Progenitor cell of endocrine pancreas (in vitro differentiated cells): Measurements from ENCODE around the gene TMEM179. TPM values are rescaled to one million over a fixed set of nuclear protein-coding genes. Genes with fewer than 3 reads are reported as not detected.

ENCODE experiments used
- DNase-seq: peaks from one replicate; pipeline ENCODE4 v3.0.0; 2021; ENCODE audit warnings: low spot score; ENCODE audit not compliant: unreplicated experiment
- H3K27ac Mint-ChIP-seq: 2 replicates; pipeline ENCODE4 v1.8.0; 2021; ENCODE audit warnings: mild to moderate bottlenecking, moderate library complexity, mixed read lengths
- H3K27me3 Mint-ChIP-seq: 2 replicates; pipeline ENCODE4 v1.8.0; 2021; ENCODE audit warnings: mixed read lengths
- H3K36me3 Mint-ChIP-seq: 2 replicates; pipeline ENCODE4 v1.8.0; 2022; ENCODE audit warnings: mixed read lengths; ENCODE audit not compliant: insufficient read depth
- H3K4me1 Mint-ChIP-seq: 2 replicates; pipeline ENCODE4 v1.8.0; 2021; ENCODE audit warnings: low read depth, mixed read lengths
- H3K4me3 Mint-ChIP-seq: 2 replicates; pipeline ENCODE4 v1.8.0; 2021; ENCODE audit warnings: low read depth, mild to moderate bottlenecking, moderate library complexity, mixed read lengths
- H3K9me3 Mint-ChIP-seq: 2 replicates; pipeline ENCODE4 v1.8.0; 2021; ENCODE audit warnings: low read depth, mixed read lengths
- CTCF ChIP-seq: fragments of 200-600 bp; sonication (generic); IDR thresholded peaks from one replicate; pipeline ENCODE4 v1.5.0; 2021; ENCODE audit warnings: antibody characterized with exemption, mild to moderate bottlenecking; ENCODE audit not compliant: unreplicated experiment
- total RNA-seq: library from RNA; stranded (reverse); gene quantifications from 2 replicates; pipeline ENCODE4 v1.2.1, GENCODE V29; 2021

The TMEM179 gene
- total RNA-seq, 1 donor from 2014 or later: 9.2 TPM

- Mint-ChIP-seq H3K9me3 (peaks cover 10% of the 10 kb centered on the region), H3K4me3 (no peak overlapping the region), H3K27me3 (peaks cover 29% of the 10 kb centered on the region), H3K4me1 (peaks cover 1% of the 10 kb centered on the region), H3K27ac (no peak overlapping the region), H3K36me3 (peaks cover 4% of the 10 kb centered on the region)
- DNase-seq: no peak
- no peak for TF ChIP-seq CTCF
These were observed 39.6 kb upstream of the TMEM179 start for GRCh38 chr14:104644091-104644635.

GRCh38 chr14:104643306-104643705 lies 38.7 kb upstream of the TMEM179 start:
- Mint-ChIP-seq H3K9me3 (peaks cover 13% of the 10 kb centered on the region), H3K4me3 (no peak overlapping the region), H3K27me3 (peaks cover 33% of the 10 kb centered on the region), H3K4me1 (peaks cover 3% of the 10 kb centered on the region), H3K36me3 (peaks cover 4% of the 10 kb centered on the region), H3K27ac (no peak overlapping the region)
- DNase-seq: no peak
- no peak for TF ChIP-seq CTCF

DNA sequence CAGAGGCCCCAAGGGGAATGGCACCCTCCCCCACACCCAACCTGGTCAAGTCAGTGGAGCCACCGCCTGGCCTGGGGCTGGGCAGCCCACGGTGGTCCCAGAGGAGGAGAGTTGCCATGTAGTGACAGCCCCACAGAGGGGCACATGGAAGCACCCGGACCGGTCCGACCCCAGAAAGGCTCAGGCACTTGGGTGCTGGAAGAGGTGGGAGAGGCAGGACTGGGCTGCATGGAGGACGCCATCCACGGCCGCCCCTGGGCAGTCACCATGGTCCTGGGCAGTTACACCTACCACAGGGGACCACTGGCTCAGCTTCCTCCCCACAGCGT lies 37.9 kb upstream of the TMEM179 start:
- no peak for DNase-seq
- peaks cover 4% of the 10 kb centered on the region for H3K36me3 Mint-ChIP-seq
- no peak for TF ChIP-seq CTCF
- H3K27me3 Mint-ChIP-seq: peaks cover 36% of the 10 kb centered on the region
- no peak overlapping the region for H3K27ac Mint-ChIP-seq
- H3K9me3 Mint-ChIP-seq: peaks cover 21% of the 10 kb centered on the region
- no peak overlapping the region for H3K4me3 Mint-ChIP-seq
- peaks cover 11% of the 10 kb centered on the region for H3K4me1 Mint-ChIP-seq

- H3K4me1 Mint-ChIP-seq: peaks cover 12% of the 10 kb centered on the region
- H3K27me3 Mint-ChIP-seq: peaks cover 36% of the 10 kb centered on the region
- no peak overlapping the region for H3K4me3 Mint-ChIP-seq
- TF ChIP-seq CTCF: no peak
- H3K9me3 Mint-ChIP-seq: peaks cover 23% of the 10 kb centered on the region
- H3K27ac Mint-ChIP-seq: no peak overlapping the region
- no peak for DNase-seq
- H3K36me3 Mint-ChIP-seq: peaks cover 4% of the 10 kb centered on the region
These were observed 37.4 kb upstream of the TMEM179 start for GRCh38 chr14:104641753-104642539.

DNA sequence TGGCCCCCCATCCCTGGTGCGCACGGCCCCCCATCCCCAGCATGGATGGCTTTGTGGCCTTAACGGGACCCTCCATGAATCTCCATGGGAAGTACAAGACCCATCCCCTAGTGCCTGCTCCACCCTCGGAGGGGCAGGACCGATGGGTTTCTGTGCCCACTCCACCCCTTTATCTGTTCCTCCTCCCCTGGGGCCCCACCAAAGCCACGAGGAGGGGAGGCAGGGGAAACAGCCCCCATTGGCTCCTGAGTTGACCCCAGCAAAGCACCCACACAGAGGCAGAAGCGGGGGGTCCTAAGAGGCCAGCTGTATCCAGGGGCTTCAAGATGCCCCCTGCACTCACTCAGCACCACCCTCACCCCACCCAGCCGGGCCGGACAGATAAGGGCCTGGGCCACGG lies 36.1 kb upstream of the TMEM179 start:
- H3K27me3 Mint-ChIP-seq: peaks cover 32% of the 10 kb centered on the region

More for the DNA sequence above, 36.1 kb upstream of the TMEM179 start:
- Mint-ChIP-seq H3K4me3 (no peak overlapping the region), H3K36me3 (peaks cover 4% of the 10 kb centered on the region), H3K9me3 (peaks cover 19% of the 10 kb centered on the region), H3K4me1 (peaks cover 12% of the 10 kb centered on the region), H3K27ac (no peak overlapping the region)
- no peak for DNase-seq
- TF ChIP-seq CTCF: no peak
